Memory B cell (primary cell): ENCODE data around the gene LRMDA.
"Not testable (repeated sequence)": the region's sequence is repeated elsewhere in the genome, so short reads cannot be mapped to it uniquely, and the experiment has no call there.

ENCODE experiments used
- ATAC-seq: fragments of 150-1000 bp; cut with Tn5 transposase; 2 replicates; pipeline ENCODE4 v1.10.0; 2021; ENCODE audit warnings: low read depth, mild to moderate bottlenecking, moderate library complexity
- DNase-seq, 2 donors: peaks; one replicate each; pipeline ENCODE4 v3.0.0; 2022; ENCODE audit warnings: low spot score in 2 of 2
- H3K27ac Mint-ChIP-seq: one replicate; pipeline ENCODE4 v1.8.0; 2022; ENCODE audit warnings: mild to moderate bottlenecking, moderate library complexity, mixed read lengths
- H3K27me3 Mint-ChIP-seq: one replicate; pipeline ENCODE4 v1.8.0; 2022; ENCODE audit warnings: mixed read lengths
- H3K36me3 Mint-ChIP-seq: one replicate; pipeline ENCODE4 v1.8.0; 2022; ENCODE audit warnings: mild to moderate bottlenecking, mixed read lengths
- H3K4me1 Mint-ChIP-seq: one replicate; pipeline ENCODE4 v1.8.0; 2022; ENCODE audit warnings: mixed read lengths
- H3K4me3 Mint-ChIP-seq: one replicate; pipeline ENCODE4 v1.8.0; 2022; ENCODE audit warnings: mild to moderate bottlenecking, moderate library complexity, mixed read lengths
- H3K9me3 Mint-ChIP-seq: one replicate; pipeline ENCODE4 v1.8.0; 2022; ENCODE audit warnings: mixed read lengths

LRMDA gene

GRCh38 chr10:76487582-76487981, 1056.2 kb downstream of the LRMDA start:
- Mint-ChIP-seq H3K9me3 (peaks cover 16% of the 10 kb centered on the region), H3K27me3 (no peaks in the 10 kb centered on the region), H3K27ac (no peak overlapping the region), H3K36me3 (no peaks in the 10 kb centered on the region), H3K4me3 (no peak overlapping the region), H3K4me1 (no peaks in the 10 kb centered on the region)
- no peak for DNase-seq
- no peak for ATAC-seq

DNA sequence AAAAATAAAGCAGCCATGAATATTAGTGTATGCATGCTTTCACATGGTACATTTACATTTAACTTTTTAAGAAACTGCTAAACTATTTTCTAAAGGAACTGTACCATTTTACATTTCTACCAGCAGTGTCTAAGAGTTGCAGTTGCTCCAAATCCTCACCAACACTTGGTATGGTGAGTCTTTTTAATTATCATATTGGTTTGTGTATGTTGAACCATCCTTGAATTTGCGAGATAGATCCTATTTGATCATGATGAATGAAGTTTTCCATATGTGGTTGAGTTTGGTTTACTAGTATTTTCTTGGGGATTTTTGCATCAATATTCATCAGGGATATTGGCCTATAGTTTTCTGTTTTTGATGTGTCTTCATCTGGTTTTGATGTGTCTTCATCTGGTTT, 1057.2 kb downstream of the LRMDA start:
- no peaks in the 10 kb centered on the region for H3K4me1 Mint-ChIP-seq
- no peak for ATAC-seq
- H3K9me3 Mint-ChIP-seq = peaks cover 16% of the 10 kb centered on the region
- H3K27ac Mint-ChIP-seq = no peak overlapping the region
- no peaks in the 10 kb centered on the region for H3K27me3 Mint-ChIP-seq
- no peak for DNase-seq
- no peak overlapping the region for H3K4me3 Mint-ChIP-seq
- H3K36me3 Mint-ChIP-seq = no peaks in the 10 kb centered on the region

- no peak overlapping the region for H3K27ac Mint-ChIP-seq
- ATAC-seq = no peak
Measured at GRCh38 chr10:76491216-76491615, 1059.8 kb downstream of the LRMDA start.

GRCh38 chr10:76492026-76492425, 1060.6 kb downstream of the LRMDA start:
- DNase-seq = no peak
- Mint-ChIP-seq H3K4me1 (no peaks in the 10 kb centered on the region), H3K36me3 (no peaks in the 10 kb centered on the region), H3K9me3 (peaks cover 13% of the 10 kb centered on the region), H3K27ac (no peak overlapping the region), H3K27me3 (no peaks in the 10 kb centered on the region), H3K4me3 (no peak overlapping the region)
- no peak for ATAC-seq

More at GRCh38 chr10:76491216-76491615, 1059.8 kb downstream of the LRMDA start:
- no peaks in the 10 kb centered on the region for H3K4me1 Mint-ChIP-seq
- DNase-seq = no peak
- H3K36me3 Mint-ChIP-seq = no peaks in the 10 kb centered on the region
- no peak overlapping the region for H3K4me3 Mint-ChIP-seq
- H3K9me3 Mint-ChIP-seq = peaks cover 13% of the 10 kb centered on the region
- H3K27me3 Mint-ChIP-seq = no peaks in the 10 kb centered on the region

GRCh38 chr10:76492678-76493472, 1061.5 kb downstream of the LRMDA start:
- H3K27ac Mint-ChIP-seq = no peak overlapping the region
- H3K9me3 Mint-ChIP-seq = peaks cover 14% of the 10 kb centered on the region
- no peaks in the 10 kb centered on the region for H3K36me3 Mint-ChIP-seq
- no peaks in the 10 kb centered on the region for H3K27me3 Mint-ChIP-seq
- no peak for ATAC-seq
- no peaks in the 10 kb centered on the region for H3K4me1 Mint-ChIP-seq
- H3K4me3 Mint-ChIP-seq = no peak overlapping the region
- DNase-seq = no peak

GRCh38 chr10:76497666-76498065, 1066.2 kb downstream of the LRMDA start:
- Mint-ChIP-seq H3K4me1 (no peaks in the 10 kb centered on the region), H3K4me3 (no peak overlapping the region), H3K27ac (no peak overlapping the region), H3K27me3 (no peaks in the 10 kb centered on the region), H3K9me3 (peaks cover 5% of the 10 kb centered on the region), H3K36me3 (peaks cover 2% of the 10 kb centered on the region)
- DNase-seq (no peak), ATAC-seq (no peak)

GRCh38 chr10:76504823-76505222, 1073.4 kb downstream of the LRMDA start:
- H3K9me3 Mint-ChIP-seq = peaks cover 15% of the 10 kb centered on the region
- no peaks in the 10 kb centered on the region for H3K4me1 Mint-ChIP-seq
- no peak overlapping the region for H3K27ac Mint-ChIP-seq
- H3K36me3 Mint-ChIP-seq = peaks cover 2% of the 10 kb centered on the region
- H3K27me3 Mint-ChIP-seq = no peaks in the 10 kb centered on the region
- DNase-seq (no peak), ATAC-seq (no peak)
- H3K4me3 Mint-ChIP-seq = no peak overlapping the region

GRCh38 chr10:76509446-76509845, 1078.0 kb downstream of the LRMDA start:
- DNase-seq (no peak), ATAC-seq (no peak)
- H3K9me3 Mint-ChIP-seq = peaks cover 6% of the 10 kb centered on the region
- no peak overlapping the region for H3K4me3 Mint-ChIP-seq
- no peaks in the 10 kb centered on the region for H3K27me3 Mint-ChIP-seq
- H3K36me3 Mint-ChIP-seq = no peaks in the 10 kb centered on the region
- H3K4me1 Mint-ChIP-seq = no peaks in the 10 kb centered on the region
- H3K27ac Mint-ChIP-seq = no peak overlapping the region

- no peak overlapping the region for H3K4me3 Mint-ChIP-seq
- no peaks in the 10 kb centered on the region for H3K9me3 Mint-ChIP-seq
- ATAC-seq (no peak), DNase-seq (no peak)
- no peak overlapping the region for H3K27ac Mint-ChIP-seq
- no peaks in the 10 kb centered on the region for H3K4me1 Mint-ChIP-seq
- no peaks in the 10 kb centered on the region for H3K36me3 Mint-ChIP-seq
- H3K27me3 Mint-ChIP-seq = no peaks in the 10 kb centered on the region
Measured at GRCh38 chr10:76514321-76514720, 1082.9 kb downstream of the LRMDA start.

- no peaks in the 10 kb centered on the region for H3K4me1 Mint-ChIP-seq
- ATAC-seq (no peak), DNase-seq (no peak)
- no peak overlapping the region for H3K27ac Mint-ChIP-seq
- H3K27me3 Mint-ChIP-seq = no peaks in the 10 kb centered on the region
- no peaks in the 10 kb centered on the region for H3K9me3 Mint-ChIP-seq
- H3K36me3 Mint-ChIP-seq = no peaks in the 10 kb centered on the region
- no peak overlapping the region for H3K4me3 Mint-ChIP-seq
Measured at GRCh38 chr10:76514869-76515268, 1083.4 kb downstream of the LRMDA start.

DNA sequence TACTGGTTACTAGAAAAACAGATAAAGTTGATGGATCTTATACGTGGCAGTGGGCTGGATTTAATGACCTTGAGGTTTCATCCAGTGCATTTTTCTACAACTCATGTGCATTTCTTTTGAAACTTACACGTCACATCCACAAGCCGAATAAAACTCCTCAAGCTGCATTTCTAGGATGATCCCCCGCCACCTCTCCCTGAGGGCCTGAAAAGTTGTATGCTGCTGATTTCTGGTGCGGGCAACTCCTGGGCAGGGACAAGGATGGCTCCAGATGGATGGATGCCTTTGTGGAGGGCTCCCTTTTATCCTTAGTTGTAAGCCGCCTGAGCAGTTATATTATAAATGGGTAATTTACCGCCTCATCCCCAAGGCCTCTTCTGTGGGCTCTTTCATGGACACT, 1091.1 kb downstream of the LRMDA start:
- ATAC-seq (no peak), DNase-seq (no peak)
- Mint-ChIP-seq H3K4me1 (no peaks in the 10 kb centered on the region), H3K27ac (no peak overlapping the region), H3K36me3 (no peaks in the 10 kb centered on the region), H3K4me3 (no peak overlapping the region), H3K27me3 (no peaks in the 10 kb centered on the region), H3K9me3 (no peaks in the 10 kb centered on the region)

- H3K36me3 Mint-ChIP-seq = no peaks in the 10 kb centered on the region
- H3K4me1 Mint-ChIP-seq = no peaks in the 10 kb centered on the region
Measured at GRCh38 chr10:76523246-76523645, 1091.8 kb downstream of the LRMDA start.

DNA sequence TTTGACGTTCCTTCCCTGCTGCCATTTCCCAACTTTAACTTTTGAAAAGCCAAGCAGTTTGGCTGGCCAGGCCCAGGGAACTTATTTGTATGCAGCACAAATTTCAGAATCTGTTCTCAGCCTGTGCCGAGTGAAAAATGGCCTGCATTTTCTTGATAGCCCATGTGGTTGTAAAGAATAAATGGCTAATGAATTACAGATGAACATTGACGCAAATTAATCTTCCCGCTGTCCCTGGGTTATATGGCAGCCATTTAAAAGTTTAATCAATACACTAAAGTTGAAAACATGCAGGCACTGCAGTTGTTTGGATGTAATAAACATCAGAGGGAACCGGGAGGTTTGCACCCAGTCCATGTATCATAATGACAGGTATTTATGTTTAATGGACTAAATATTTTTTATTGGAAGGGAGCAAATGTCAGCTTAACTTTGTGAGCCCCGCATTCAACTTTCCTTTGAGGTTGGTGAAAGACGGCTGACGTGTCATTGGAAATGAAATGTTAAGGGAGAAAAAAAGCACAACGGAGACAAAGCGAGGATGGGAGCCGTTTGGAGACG, 1092.4 kb downstream of the LRMDA start:
- Mint-ChIP-seq H3K27ac (no peak overlapping the region), H3K36me3 (no peaks in the 10 kb centered on the region), H3K27me3 (no peaks in the 10 kb centered on the region), H3K4me3 (no peak overlapping the region), H3K9me3 (no peaks in the 10 kb centered on the region), H3K4me1 (no peaks in the 10 kb centered on the region)
- DNase-seq (no peak), ATAC-seq (no peak)

More at GRCh38 chr10:76523246-76523645, 1091.8 kb downstream of the LRMDA start:
- Mint-ChIP-seq H3K27me3 (no peaks in the 10 kb centered on the region), H3K4me3 (no peak overlapping the region), H3K27ac (no peak overlapping the region), H3K9me3 (no peaks in the 10 kb centered on the region)
- no peak for ATAC-seq
- DNase-seq = no peak

DNA sequence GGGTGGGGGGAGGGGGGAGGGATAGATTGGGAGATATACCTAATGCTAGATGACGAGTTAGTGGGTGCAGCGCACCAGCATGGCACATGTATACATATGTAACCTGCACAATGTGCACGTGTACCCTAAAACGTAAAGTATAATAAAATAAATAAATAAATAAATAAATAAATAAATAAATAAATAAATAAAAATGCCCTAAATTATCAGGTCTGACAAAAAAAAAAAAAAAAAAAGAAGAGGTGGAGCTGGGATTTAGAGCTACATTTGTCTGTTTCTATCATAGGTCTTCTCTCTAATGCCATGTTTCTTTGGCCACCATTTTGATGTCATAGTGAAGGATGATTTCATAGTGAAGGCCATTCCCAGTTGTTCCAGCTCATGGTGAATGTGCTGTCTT, 1095.4 kb downstream of the LRMDA start:
- not testable (repeated sequence) for H3K4me3 Mint-ChIP-seq, DNase-seq, H3K27ac Mint-ChIP-seq, H3K36me3 Mint-ChIP-seq, ATAC-seq, H3K27me3 Mint-ChIP-seq, H3K9me3 Mint-ChIP-seq, H3K4me1 Mint-ChIP-seq

DNA sequence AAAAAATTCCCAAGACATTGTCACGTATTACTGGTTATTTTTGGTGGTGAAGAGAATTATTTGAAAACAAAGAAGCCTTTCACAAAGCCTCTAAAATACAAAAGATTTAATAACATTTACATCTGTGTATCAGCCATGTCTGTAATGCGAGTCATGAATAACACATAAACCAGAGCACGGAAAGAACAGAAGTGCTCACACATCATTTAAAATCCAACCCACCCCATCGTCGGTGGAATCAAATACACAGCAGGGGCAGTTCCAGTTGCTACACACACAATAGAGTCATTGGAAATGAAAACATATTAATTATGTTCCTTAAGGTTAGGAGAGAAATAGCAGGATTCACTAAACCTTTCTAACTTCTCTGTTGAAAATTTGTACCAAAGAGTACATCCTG, 1108.9 kb downstream of the LRMDA start:
- ATAC-seq = no peak
- no peaks in the 10 kb centered on the region for H3K36me3 Mint-ChIP-seq
- H3K4me1 Mint-ChIP-seq = no peaks in the 10 kb centered on the region
- no peaks in the 10 kb centered on the region for H3K9me3 Mint-ChIP-seq
- H3K27ac Mint-ChIP-seq = no peak overlapping the region
- no peak for DNase-seq
- no peak overlapping the region for H3K4me3 Mint-ChIP-seq
- peaks cover 1% of the 10 kb centered on the region for H3K27me3 Mint-ChIP-seq
